Endodermal cell (in vitro differentiated cells): Measurements from ENCODE around the gene PARP3. TPM values are rescaled to one million over a fixed set of nuclear protein-coding genes. Genes with fewer than 3 reads are reported as not detected.

Experiments
- DNase-seq: peaks from one replicate; pipeline ENCODE4 v3.0.0-alpha.2; 2017
- H3K27ac ChIP-seq: 2 replicates; pipeline ENCODE4 v1.5.1; 2013; ENCODE audit warnings: mild to moderate bottlenecking, low read depth, low read length, moderate library complexity
- H3K27me3 ChIP-seq: 2 replicates; pipeline ENCODE4 v1.6.1; 2013; ENCODE audit warnings: mild to moderate bottlenecking, low read length, moderate library complexity; ENCODE audit not compliant: insufficient read depth, control insufficient read depth, poor library complexity, severe bottlenecking
- H3K36me3 ChIP-seq: 2 replicates; pipeline ENCODE4 v1.7.0; 2013; ENCODE audit warnings: mild to moderate bottlenecking, low read length, moderate library complexity; ENCODE audit not compliant: control insufficient read depth, insufficient read depth
- H3K4me1 ChIP-seq: one replicate; pipeline ENCODE4 v1.7.0; 2013; ENCODE audit warnings: low read length; ENCODE audit not compliant: control insufficient read depth, insufficient read depth
- H3K4me3 ChIP-seq: 2 replicates; pipeline ENCODE4 v1.5.1; 2013; ENCODE audit warnings: mild to moderate bottlenecking, low read length, moderate library complexity
- H3K9ac ChIP-seq: 2 replicates; pipeline ENCODE4 v1.6.1; 2013; ENCODE audit warnings: mild to moderate bottlenecking, low read length, moderate library complexity; ENCODE audit not compliant: poor library complexity, severe bottlenecking; ENCODE audit errors: extremely low read depth
- H3K9me3 ChIP-seq: 2 replicates; pipeline ENCODE4 v1.6.1; 2013; ENCODE audit warnings: mild to moderate bottlenecking, low read length, moderate library complexity; ENCODE audit not compliant: control insufficient read depth
- H3K27ac Mint-ChIP-seq: 2 replicates; pipeline ENCODE4 v1.8.0; 2020; ENCODE audit warnings: mixed read lengths
- H3K27me3 Mint-ChIP-seq: 2 replicates; pipeline ENCODE4 v1.8.0; 2021; ENCODE audit warnings: mild to moderate bottlenecking, mixed read lengths; ENCODE audit not compliant: insufficient read depth
- H3K36me3 Mint-ChIP-seq: 2 replicates; pipeline ENCODE4 v1.8.0; 2020; ENCODE audit warnings: low read depth, mixed read lengths
- H3K4me1 Mint-ChIP-seq: 2 replicates; pipeline ENCODE4 v1.8.0; 2020; ENCODE audit warnings: mixed read lengths
- H3K4me3 Mint-ChIP-seq: 2 replicates; pipeline ENCODE4 v1.8.0; 2020; ENCODE audit warnings: mild to moderate bottlenecking, moderate library complexity, mixed read lengths
- H3K9me3 Mint-ChIP-seq: 2 replicates; pipeline ENCODE4 v1.8.0; 2020; ENCODE audit warnings: mild to moderate bottlenecking, mixed read lengths
- WGBS, 2 experiments: methylation state at CpG; one replicate each; pipeline versions ENCODE4 v1.1.5 to v1.1.7; 2013; ENCODE audit warnings: missing lambda C conversion rate in 2 of 2, mixed read lengths in 1 of 2; ENCODE audit not compliant: insufficient coverage in 1 of 2, insufficient read length in 1 of 2; 5-methylcytosine and 5-hydroxymethylcytosine counted together
- total RNA-seq, 2 donors: library from RNA; stranded (reverse); fragmentation: NEBNext Ultra II Directional in 1 of 2; extraction: Animal tissue kit (Norgen Biotek cat#: 25700) in 1 of 2; gene quantifications; 2 replicates in 1 of 2; 3 replicates in 1 of 2; pipeline ENCODE4 v1.2.1, GENCODE V29; 2021
- TF ChIP-seq, protein P1 (sequence below): fragments of 200-600 bp; sonication (generic); conservative IDR thresholded peaks from 2 replicates; pipeline ENCODE4 v1.5.0; 2021; ENCODE audit warnings: antibody characterized with exemption, mild to moderate bottlenecking

The PARP3 gene
- total RNA-seq, 2 donors from 2014 or later, result 4.5 to 5.7 TPM

- H3K27me3 ChIP-seq, result no peaks in the 10 kb centered on the region
- no peaks in the 10 kb centered on the region for H3K9me3 ChIP-seq
- Mint-ChIP-seq H3K4me3 (no peak overlapping the region), H3K36me3 (peaks cover 5% of the 10 kb centered on the region), H3K27me3 (peaks cover 16% of the 10 kb centered on the region), H3K4me1 (peaks cover 13% of the 10 kb centered on the region), H3K27ac (no peak overlapping the region), H3K9me3 (no peaks in the 10 kb centered on the region)
- no peak overlapping the region for H3K4me3 ChIP-seq
- no peak overlapping the region for H3K9ac ChIP-seq
- peaks cover 8% of the 10 kb centered on the region for H3K4me1 ChIP-seq
- TF ChIP-seq, protein P1, sequence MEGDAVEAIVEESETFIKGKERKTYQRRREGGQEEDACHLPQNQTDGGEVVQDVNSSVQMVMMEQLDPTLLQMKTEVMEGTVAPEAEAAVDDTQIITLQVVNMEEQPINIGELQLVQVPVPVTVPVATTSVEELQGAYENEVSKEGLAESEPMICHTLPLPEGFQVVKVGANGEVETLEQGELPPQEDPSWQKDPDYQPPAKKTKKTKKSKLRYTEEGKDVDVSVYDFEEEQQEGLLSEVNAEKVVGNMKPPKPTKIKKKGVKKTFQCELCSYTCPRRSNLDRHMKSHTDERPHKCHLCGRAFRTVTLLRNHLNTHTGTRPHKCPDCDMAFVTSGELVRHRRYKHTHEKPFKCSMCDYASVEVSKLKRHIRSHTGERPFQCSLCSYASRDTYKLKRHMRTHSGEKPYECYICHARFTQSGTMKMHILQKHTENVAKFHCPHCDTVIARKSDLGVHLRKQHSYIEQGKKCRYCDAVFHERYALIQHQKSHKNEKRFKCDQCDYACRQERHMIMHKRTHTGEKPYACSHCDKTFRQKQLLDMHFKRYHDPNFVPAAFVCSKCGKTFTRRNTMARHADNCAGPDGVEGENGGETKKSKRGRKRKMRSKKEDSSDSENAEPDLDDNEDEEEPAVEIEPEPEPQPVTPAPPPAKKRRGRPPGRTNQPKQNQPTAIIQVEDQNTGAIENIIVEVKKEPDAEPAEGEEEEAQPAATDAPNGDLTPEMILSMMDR, result no peak
- no peaks in the 10 kb centered on the region for H3K36me3 ChIP-seq
- 96 to 100% methylated on average over 6 to 10 of the region's 10 CpGs for WGBS, 2 experiments
- H3K27ac ChIP-seq, result no peak overlapping the region
- no peak for DNase-seq
These were observed 38.1 kb downstream of the PARP3 start for GRCh38 chr3:51980253-51980652.

DNA sequence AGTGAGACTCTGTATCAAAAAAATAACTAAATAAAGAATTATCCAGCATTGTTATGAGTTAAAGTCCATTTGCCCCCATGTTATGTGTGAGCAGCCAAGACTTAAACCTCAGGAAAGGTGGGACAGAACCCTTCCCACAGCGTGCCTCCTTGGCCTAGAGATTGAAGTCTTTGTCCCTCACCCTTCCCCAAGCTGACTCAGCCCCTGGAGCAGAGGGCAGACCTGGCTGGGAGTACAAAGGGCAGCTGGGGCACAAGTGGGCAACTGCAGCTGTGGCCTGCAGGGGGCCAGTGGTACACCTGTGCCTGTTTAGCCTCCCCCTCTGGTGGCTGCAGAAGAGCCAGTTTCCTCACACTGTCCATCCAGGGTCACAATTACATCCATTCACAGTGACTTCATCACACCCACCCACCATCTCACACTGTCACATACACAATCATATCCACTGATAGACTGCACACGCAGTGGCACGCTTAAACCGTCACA is 40.2 kb downstream of the PARP3 start:
- Histone ChIP-seq H3K9ac (peak overlapping the region; percentile 76), H3K9me3 (no peaks in the 10 kb centered on the region), H3K27ac (peak overlapping the region; percentile 10), H3K4me3 (peak overlapping the region; percentile 88), H3K4me1 (peaks cover 8% of the 10 kb centered on the region), H3K27me3 (no peaks in the 10 kb centered on the region), H3K36me3 (no peaks in the 10 kb centered on the region)
- peaks cover 5% of the 10 kb centered on the region for H3K36me3 Mint-ChIP-seq
- no peaks in the 10 kb centered on the region for H3K27me3 Mint-ChIP-seq
- TF ChIP-seq, protein P1, result peak; percentile 89
- peak overlapping the region; percentile 69 for H3K4me3 Mint-ChIP-seq
- 13 to 19% methylated on average over 3 to 4 of the region's 4 CpGs for WGBS, 2 experiments
- peaks cover 8% of the 10 kb centered on the region for H3K4me1 Mint-ChIP-seq
- H3K9me3 Mint-ChIP-seq, result no peaks in the 10 kb centered on the region
- peak; percentile 88 for DNase-seq
- H3K27ac Mint-ChIP-seq, result peak overlapping the region; percentile 91

DNA sequence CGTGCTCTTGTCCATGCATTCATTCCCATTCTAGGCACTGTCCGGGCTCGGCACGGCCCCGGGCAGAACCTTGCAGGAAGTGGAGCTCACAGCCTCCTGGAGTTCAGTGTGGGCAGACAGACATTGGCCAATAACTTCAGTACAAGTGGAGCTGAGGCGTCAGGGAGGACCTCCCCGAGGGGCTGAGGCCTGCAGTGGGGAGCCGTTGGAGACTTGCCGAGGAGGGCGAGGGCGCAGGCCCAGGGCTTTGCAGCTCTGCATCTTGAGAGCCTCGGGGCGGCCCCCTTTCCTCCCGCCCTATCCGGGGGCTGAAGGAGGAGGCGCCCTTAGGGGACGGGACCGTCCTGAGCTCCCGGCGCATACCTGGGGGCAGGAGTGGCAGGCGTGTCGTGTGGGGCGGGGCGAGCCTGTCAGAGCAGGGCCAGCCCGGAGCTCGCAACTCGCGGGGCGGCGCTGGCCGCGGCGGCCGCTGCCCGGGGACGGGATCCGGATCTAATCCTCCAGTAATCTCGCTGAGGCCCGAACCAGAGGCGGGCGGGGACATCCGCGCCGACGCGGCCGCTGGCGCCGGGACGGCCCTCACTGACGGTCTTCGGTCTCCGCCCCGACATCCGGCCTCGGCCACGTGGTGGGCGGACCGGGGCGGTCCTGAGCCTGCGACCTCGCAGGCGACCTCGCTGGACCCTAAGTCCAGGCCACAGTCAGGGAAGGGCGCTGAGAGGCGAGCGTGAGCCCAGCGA is 40.8 kb downstream of the PARP3 start, which contains the start of gene ACY1:
TSS of gene ACY1 (plus strand) at position 698 of the 740 bp plus-strand sequence. CDS start 530 bp downstream, outside the sequence.
- H3K27ac ChIP-seq, result peak within 1 kb of the TSS; percentile 10
- H3K27me3 ChIP-seq, result no peaks in the 10 kb centered on the region
- 1 to 2% methylated on average over 25 to 68 of the region's 68 CpGs for WGBS, 2 experiments
- no peaks in the 10 kb centered on the region for H3K36me3 ChIP-seq
- H3K4me3 ChIP-seq, result peak within 1 kb of the TSS; percentile 88
- H3K4me1 ChIP-seq, result peaks cover 8% of the 10 kb centered on the region
- peaks cover 8% of the 10 kb centered on the region for H3K4me1 Mint-ChIP-seq
- peak within 1 kb of the TSS; percentile 69 for H3K4me3 Mint-ChIP-seq
- no peaks in the 10 kb centered on the region for H3K9me3 Mint-ChIP-seq
- H3K27ac Mint-ChIP-seq, result peak within 1 kb of the TSS; percentile 97
- TF ChIP-seq, protein P1, result peak; percentile 55
- no peaks in the 10 kb centered on the region for H3K27me3 Mint-ChIP-seq
- H3K9me3 ChIP-seq, result no peaks in the 10 kb centered on the region
- peak within 1 kb of the TSS; percentile 76 for H3K9ac ChIP-seq
- peaks cover 5% of the 10 kb centered on the region for H3K36me3 Mint-ChIP-seq
- peak; percentile 95 for DNase-seq
